GM21576 (cell line): Measurements from ENCODE around the gene GAB2.
"Not testable (repeated sequence)": the region's sequence is repeated elsewhere in the genome, so short reads cannot be mapped to it uniquely, and the experiment has no call there.

Source experiments
- ATAC-seq: cut with Tn5 transposase; IDR thresholded peaks from one replicate; pipeline ENCODE4 v1.9.1; 2021; ENCODE audit warnings: mild to moderate bottlenecking, moderate library complexity; ENCODE audit not compliant: unreplicated experiment

GAB2 gene

DNA sequence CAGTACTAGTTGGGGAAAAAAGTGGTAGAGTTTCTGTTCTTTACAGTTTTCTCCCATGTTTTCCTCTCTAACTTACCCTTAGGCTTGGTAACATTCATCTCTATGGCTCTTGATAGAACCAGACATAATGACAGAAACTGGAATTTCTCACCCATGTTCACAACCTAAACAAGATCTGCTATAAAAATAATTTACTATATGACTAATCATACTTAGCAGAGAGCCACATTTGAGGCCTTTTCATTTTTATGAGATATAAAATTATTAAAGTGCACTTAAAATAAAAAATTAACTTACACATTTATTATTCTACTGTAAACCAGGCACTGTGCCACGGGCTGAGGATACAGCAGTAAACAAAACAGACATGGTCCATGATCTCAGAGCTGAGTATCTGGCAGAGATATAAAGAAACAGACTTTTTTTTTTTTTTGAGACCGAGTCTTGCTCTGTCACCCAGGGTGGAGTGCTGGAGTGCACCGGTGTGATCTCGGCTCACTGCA lies 98.1 kb downstream of the GAB2 start:
- ATAC-seq = no peak

DNA sequence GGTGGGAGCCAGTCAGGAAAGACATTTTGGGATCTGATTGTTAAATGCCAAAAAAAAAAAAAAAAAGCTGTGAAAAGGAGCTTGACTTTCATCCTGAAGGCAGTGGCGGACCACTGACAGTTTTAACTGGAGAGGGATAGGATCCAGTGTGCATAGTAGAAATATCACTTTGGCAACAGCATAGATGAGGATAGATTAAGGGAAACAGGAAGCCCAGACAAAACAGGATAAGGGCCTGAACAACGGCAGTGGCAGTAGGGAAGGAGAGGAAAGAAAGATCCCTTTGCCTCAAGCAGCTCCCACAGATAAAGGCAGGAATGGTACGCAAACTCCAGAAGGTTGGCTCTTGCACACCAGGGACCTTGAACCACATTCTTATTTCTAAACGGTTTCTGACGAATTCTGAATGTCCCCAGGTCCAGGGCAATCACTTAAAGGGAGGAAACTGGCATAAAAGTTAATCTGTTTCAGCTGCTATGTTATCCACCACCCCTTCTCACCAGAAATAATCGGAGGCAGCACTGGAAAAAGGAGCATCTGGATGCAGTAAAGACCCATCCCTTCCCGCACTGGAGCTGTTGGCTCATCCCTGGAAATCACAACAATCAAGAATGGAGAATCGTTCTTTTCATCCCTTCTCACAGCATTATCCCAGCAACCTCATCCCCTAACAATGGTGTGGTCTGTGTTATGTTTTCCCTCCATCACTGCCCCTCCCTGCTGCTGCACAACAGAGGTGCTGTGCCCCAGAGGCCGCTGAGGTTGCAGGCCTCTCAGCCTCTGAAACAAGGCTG lies 99.1 kb downstream of the GAB2 start:
- ATAC-seq = no peak

DNA sequence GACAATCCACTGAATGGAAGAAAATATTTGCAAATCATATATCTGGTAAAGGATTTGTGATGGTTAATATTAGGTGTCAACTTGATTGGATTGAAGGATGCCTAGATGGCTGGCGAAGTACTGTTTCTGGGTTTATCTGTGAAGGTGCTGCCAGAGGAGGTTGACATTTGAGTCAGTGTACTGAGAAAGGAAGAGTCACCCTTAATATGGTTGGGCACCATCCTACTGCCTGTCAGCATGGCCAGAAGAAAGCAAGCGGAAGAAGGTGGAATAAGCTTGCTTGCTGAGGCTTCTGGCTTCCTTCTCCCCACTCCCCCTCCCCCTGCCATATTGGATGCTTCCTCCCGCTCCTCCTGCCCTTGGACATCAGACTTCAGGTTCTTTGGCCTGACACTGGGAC lies 101.9 kb downstream of the GAB2 start:
- no peak for ATAC-seq

DNA sequence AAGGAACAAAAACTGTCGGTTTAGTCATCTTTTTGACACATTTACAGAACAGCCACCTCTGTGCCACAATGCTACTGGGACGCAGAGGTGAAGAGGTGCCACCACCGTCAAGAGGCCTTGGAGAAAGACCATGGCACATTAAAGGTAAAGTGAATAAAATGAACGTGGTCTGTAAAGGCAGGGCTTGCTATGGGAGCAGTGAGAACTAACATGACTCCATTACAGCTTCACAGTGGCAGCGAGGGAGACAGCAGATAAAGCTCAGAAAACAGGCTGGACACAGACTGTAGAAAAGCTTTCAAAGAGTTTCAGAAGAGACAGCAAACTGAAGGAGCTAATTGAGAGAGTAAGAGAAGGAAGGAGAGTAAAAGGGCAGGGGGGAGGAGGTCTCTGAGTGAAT lies 102.9 kb downstream of the GAB2 start:
- ATAC-seq = no peak

DNA sequence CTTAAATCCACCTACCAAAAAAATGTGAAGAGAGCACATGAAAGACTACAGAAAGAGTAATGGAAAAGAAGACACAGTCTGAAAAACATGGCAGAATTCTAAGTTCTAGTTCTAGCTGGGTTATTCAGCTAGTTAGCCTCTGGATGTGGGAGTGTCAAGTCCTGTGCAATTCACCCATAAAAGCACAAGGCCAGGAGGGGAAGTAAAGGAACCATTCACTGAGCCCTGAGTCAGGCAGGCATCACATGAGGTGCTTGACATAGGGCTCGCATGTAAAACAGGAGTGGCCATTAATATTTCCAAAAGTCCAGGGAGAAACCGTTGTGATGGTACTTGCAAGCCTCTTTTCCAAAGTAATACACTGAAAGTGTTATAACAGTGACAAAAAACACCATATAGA lies 103.7 kb downstream of the GAB2 start:
- no peak for ATAC-seq

DNA sequence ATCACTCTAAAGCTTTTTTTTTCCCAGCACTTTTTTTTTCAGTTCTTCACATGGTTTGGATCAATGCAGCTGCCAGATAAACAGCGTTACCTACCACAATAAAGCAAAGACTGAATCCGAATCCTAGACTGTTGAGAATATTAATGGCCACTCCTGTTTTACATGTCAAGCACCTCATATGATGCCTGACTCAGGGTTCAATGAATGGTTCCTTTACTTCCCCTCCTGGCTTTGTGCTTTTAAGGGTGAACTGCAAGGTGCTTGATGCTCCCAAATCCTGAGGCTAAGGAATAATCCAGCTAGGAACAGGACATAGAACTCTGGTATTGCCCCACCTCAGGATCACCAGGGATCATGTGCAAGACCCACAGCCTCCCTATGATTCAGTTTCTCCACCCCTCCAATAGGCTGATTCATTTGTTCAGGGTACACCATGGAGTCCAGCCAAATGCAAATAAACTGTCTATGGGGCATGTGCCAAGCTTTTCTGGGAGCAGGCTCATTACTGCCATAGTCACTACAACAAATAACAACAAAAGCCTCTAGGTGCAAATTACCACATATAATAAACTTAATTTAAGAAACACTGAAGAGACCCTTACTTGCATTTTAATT lies 104.3 kb downstream of the GAB2 start:
- no peak for ATAC-seq

DNA sequence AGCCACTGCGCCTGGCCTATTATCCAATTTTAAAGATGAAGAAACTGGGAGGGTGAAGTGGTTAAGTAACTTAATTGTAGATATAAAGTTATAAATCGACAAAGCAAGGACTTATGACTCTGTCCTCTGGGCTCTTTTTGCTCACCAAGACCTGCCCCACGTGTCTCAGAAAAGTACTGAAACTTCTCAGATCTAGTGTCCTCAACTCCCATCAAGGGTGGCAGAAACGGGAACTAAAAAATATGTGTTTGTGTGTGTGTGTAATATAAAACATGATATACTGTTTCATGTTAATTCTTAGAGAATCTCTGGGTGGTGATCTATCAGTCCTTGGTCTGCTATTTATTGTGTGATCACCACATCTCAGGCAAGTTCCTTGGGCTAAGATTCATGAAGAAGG lies 104.9 kb downstream of the GAB2 start:
- no peak for ATAC-seq

DNA sequence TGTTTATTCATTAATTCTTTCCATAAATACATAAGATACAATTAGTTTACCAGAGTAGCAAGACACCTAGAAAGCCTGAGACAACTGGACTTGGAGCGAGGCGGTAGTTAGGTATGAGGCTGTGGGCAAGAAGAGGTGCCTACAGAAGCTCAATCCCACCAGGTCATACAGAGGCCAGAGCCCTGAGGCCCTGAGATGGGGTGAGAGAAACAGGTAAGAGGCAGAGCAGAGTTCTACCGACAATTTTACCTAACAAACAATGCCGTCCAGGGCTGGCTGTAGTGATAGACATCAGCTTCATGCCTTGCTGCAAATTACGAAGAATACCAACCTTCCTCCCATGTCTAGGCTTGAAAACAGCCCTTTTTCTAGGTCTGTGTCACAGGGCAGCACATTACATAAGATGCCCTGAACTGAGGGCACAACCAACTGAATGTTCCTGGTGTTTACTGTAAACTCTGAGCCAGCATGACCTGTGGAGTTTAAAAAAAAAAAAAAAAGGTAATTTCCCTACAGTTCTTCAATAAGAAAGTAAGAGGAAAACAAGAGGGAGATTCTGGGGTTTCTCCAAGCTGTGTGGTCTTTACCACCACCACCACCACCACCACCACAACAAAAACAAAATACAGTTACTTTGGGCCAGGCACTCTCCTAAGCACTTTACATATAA lies 105.8 kb downstream of the GAB2 start:
- no peak for ATAC-seq

DNA sequence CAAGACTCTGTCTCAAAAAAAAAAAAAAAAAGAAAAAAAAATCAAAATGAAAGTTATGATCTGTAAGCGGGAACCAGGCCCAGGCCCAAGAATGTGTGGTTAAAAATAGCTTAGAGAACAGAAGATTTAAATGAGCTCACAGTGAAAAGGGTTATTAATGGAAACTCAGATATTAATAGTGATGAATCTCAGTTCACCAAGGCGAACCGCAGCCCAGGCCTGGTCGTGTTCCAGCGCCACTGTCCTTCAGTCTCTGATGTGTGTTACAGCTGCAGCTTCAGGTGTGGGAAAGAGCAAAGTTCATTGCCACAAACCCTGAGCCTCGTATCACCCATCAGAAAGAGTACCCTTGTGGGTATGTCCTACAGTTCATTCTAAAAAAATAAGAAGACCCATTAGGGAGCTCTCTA lies 107.1 kb downstream of the GAB2 start:
- peak; percentile 84 for ATAC-seq

DNA sequence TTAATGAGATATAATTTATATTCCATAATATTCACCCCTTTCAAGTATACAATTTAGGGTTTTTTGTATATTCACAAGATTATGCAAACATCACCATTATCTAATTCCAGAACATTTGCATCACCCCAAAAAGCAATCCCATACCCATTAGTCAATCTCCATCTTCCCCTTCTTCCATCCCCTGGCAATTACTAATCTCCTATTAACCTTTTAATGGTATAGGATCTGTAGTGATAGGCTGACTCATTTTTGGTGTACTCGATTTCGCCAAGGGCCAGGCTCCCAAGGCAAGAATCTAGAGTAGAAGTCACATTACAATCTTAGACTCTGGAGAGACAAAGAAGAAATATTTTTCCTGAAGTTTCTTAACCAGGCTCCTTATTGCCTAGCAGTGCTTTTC lies 113.4 kb downstream of the GAB2 start:
- ATAC-seq = no peak

DNA sequence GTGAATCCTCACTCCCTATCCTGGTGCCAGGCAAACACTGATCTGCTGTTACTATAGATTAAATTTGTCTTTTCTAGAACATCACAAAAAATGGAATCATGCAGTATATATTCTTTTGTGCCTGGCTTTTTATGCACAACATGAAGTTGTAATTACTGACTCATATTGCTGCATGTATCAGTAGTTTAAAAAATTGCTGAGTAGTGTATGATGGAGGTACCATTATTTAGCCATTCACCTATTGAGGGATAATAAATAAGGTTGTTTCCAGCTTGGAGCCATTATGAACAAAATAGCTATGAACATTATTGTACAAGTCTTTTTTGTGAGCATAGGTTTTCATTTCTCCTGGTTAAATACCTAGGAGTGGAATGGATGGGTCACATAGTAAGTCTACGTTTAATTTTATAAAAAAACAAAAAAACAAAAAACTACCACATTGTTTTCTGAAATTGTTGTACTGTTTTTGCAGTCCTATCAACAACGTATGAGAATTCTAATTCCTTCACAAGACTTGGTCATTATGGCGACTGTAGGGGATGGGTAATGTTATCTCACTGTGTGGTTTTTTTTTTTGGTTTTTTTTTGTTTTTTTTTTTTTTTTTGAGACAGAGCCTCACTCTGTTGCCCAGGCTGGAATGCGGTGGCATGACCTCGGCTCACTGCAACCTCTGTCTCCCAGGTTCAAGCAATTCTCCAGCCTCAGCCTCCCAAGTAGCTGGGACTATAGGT lies 117.3 kb downstream of the GAB2 start:
- ATAC-seq = no peak

DNA sequence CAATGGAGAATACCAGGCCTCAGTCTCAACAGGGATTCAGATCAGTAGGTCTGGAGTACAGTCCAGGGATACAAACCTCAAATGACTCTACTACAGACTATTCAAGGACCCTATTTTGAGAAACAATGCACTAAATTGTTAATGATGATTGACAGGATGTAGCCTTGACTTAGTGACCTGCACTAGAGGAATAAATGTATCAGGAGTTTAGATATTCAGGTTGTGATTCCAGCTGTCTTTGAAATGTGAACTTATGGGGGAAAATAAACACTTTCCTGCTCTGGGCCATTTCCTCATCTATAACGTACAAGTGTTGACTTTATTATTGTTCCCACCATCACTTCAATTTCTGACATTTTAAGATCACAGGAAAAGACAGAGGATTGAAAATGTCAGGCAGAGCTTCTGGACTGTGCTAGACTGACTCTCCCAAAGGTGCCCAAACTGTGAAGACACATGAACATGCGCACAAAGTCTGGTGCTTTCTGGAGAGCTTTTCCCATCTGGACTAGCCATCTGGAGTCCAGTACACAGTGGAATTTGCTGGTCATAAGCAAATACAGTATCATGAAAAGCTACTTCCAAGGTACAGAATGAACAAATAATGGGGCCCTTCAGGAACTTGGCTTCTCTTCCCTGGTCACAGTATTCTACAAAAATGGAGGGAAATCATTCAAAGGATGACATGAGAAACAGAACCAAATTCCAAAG lies 118.5 kb downstream of the GAB2 start:
- ATAC-seq = no peak

DNA sequence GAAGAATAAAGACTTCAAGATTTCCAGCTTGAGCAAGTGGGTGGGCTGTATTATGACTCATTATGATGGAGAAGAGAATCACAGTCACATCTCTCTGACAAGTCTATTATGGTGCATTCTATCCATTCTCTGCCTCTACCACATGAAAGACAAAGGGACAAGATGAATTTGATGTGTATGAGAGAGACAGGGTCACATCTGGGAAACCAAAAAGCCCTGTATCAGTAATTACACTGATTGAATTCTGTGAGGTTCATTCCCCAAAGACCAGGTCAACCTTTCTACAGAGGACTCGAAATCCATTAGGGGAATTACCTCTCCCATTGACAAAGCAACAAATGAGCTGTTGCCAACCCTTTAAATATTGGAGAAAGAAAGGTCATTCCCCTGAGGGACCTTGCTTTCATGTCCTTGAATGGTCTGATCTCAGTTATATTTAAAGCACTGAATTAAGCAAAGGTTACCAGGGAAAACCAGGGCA lies 119.3 kb downstream of the GAB2 start:
- no peak for ATAC-seq

DNA sequence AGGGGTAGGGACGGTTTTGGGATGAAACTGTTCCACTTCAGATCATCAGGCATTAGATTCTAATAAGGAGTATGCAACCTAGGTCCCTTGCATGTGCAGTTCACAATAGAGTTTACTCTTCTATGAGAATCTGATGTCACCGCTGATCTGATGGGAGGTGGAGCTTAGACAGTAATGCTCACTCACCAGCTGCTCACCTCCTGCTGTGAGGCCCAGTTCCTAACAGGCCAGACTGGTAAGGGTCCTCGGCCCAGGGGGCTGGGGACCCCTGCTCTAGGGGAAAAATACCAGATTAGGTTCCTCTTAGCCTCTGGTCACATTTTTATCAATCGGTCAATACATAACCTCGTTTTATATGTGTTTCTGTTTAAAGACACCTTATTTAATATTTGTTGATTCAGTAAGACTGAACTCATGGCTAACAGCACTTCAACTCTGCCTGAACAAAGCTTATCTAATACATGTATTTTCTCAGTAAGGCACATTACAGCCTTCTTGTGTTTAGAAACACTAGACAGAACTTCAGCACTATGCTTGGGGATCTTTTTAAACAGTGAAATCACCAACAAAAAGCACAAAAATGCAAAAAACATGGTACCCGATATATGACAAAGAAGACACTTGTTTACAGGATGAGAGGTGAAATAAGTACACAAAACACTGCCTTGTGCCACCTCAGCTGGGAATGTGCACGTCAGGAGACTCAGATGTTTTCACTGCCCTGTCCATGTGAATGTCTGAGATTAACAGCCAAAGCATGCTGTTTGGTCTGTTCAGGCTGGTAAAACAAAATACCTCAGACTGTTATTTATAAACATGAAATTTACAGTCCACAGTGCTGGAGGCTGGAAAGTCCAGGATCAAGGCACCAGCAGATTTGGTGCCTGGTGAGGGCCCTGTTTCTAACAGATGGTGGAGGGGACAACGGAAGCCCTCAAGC lies 121.4 kb downstream of the GAB2 start:
- ATAC-seq = no peak

DNA sequence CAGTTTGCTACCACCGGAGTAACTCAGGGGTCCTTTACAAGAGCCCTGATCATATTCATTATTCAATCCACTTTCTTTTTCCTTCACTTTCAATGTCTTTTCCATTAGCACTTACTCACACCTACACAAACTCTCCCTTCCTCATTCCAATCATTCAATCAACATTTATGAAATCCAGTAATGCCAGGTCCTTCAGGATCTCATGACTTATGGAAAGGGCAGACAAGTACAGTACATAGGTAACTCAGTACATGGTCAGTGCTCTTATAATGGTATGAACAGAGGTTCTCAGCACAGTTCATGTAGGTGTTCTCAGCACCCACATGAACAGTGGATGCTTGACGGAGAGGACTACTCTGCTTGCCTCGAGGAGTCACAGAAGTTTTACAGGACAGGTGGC lies 122.3 kb downstream of the GAB2 start:
- no peak for ATAC-seq

DNA sequence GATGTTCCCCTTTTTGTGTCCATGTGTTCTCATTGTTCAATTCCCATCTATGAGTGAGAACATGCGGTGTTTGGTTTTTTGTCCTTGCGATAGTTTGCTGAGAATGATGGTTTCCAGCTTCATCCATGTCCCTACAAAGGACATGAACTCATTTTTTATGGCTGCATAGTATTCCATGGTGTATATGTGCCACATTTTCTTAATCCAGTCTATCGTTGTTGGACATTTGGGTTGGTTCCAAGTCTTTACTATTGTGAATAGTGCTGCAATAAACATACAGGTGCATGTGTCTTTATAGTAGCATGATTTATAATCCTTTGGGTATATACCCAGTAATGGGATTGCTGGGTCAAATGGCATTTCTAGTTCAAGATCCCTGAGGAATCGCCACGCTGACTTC lies 123.5 kb downstream of the GAB2 start:
- not testable (repeated sequence) for ATAC-seq

DNA sequence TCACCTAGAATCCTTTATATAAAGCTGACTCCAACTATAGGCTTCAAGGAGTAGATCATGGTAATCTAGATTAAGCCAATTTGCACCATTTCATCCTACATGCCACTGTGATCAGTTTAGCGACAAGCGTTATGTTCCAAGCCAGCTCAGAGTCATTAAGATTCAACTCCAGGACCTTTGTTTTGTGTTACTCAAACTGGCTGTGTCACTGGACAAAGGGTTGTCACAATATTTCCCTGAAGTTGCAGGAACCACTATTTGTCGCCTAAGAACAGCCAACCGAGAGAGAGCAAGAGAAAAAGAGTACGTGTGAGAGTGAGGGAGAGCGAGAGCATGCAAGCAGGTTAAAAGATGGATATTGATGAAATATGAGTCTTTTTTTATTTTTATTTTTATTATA lies 124.1 kb downstream of the GAB2 start:
- no peak for ATAC-seq

DNA sequence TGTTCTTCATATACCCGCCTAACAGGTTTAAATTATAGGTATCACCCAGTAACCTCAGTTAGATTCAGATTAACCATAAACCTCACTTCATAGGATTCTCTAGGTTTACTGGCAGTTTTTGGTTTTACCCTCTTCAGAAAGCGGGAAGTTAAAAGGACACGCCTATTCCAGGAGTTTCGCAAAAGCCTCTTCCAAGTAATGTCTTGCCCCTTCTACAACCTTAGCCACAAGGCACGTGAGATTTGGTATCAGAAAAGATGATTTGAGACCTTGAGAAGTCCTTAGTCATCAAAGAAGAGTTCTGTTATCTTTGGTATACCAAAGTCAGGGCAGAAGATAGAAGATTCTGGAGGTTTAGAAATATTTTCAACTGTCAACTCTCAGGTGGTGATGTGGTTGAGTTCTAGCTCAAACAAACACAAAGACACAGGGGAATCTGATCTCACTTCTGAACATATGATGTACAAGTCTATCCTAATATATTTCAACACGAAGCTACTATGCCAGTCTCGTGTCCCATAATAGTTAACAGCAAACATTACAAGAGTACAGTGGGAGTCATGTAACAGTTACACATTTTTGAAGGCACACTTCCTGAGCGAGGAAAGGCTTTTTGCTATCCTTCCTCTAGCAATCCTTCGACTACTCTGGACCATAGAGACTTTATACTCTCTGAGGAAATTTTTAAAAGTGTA lies 125.4 kb downstream of the GAB2 start:
- ATAC-seq = no peak
